MM.1S (cell line): ENCODE results near the gene CTSK.
"Not testable (repeated sequence)": the region's sequence is repeated elsewhere in the genome, so short reads cannot be mapped to it uniquely, and the experiment has no call there.

Experiments
- DNase-seq: peaks from one replicate; pipeline ENCODE4 v3.0.0-alpha.2; 2015
- H2AFZ ChIP-seq: fragments of 300-600 bp; sonication (generic); 2 replicates; pipeline ENCODE4 v1.6.0; 2016; ENCODE audit warnings: antibody characterized with exemption, low read length
- H3F3A ChIP-seq: fragments of 300-600 bp; sonication (generic); 2 replicates; pipeline ENCODE4 v1.6.1; 2016; ENCODE audit warnings: mild to moderate bottlenecking, antibody characterized with exemption, low read length, moderate library complexity, mixed read lengths; ENCODE audit not compliant: insufficient read depth
- H3K27ac ChIP-seq: fragments of 300-600 bp; sonication (generic); 2 replicates; pipeline ENCODE4 v1.5.1; 2016; ENCODE audit warnings: mild to moderate bottlenecking, low read length
- H3K27me3 ChIP-seq: fragments of 300-600 bp; sonication (generic); replicated peaks from 2 replicates; pipeline ENCODE4 v1.6.0; 2016; ENCODE audit warnings: low read length; ENCODE audit not compliant: insufficient read depth
- H3K36me3 ChIP-seq: fragments of 300-600 bp; sonication (generic); replicated peaks from 2 replicates; pipeline ENCODE4 v1.6.1; 2016; ENCODE audit warnings: mild to moderate bottlenecking, low read length, mixed read lengths; ENCODE audit not compliant: insufficient read depth
- H3K4me1 ChIP-seq: fragments of 300-600 bp; sonication (generic); 2 replicates; pipeline ENCODE4 v1.6.1; 2016; ENCODE audit warnings: low read length, mixed read lengths
- H3K4me2 ChIP-seq: fragments of 300-600 bp; sonication (generic); 2 replicates; pipeline ENCODE4 v1.6.0; 2016; ENCODE audit warnings: low read depth, low read length
- H3K4me3 ChIP-seq: fragments of 300-600 bp; sonication (generic); 2 replicates; pipeline ENCODE4 v1.5.1; 2016; ENCODE audit warnings: low read length, mixed read lengths
- H3K79me2 ChIP-seq: fragments of 300-600 bp; sonication (generic); 2 replicates; pipeline ENCODE4 v1.6.1; 2016; ENCODE audit warnings: mixed run types, low read length, mixed read lengths
- H3K9ac ChIP-seq: fragments of 300-600 bp; sonication (generic); 2 replicates; pipeline ENCODE4 v1.6.1; 2016; ENCODE audit warnings: low read length, mixed read lengths
- H3K9me2 ChIP-seq: fragments of 300-600 bp; sonication (generic); replicated peaks from 2 replicates; pipeline ENCODE4 v1.6.1; 2016; ENCODE audit warnings: mild to moderate bottlenecking, low read length, mixed read lengths; ENCODE audit not compliant: insufficient read depth
- H3K9me3 ChIP-seq: fragments of 300-600 bp; sonication (generic); replicated peaks from 2 replicates; pipeline ENCODE4 v1.6.1; 2016; ENCODE audit warnings: mild to moderate bottlenecking, low read length, mixed read lengths; ENCODE audit not compliant: insufficient read depth
- H4K20me1 ChIP-seq: fragments of 300-600 bp; sonication (generic); 2 replicates; pipeline ENCODE4 v1.6.1; 2016; ENCODE audit warnings: mild to moderate bottlenecking, low read length, moderate library complexity, mixed read lengths; ENCODE audit not compliant: insufficient read depth
- CTCF ChIP-seq: fragments of 300-600 bp; sonication (generic); IDR thresholded peaks from 2 replicates; pipeline ENCODE4 v1.5.1; 2016; ENCODE audit warnings: antibody characterized with exemption, low read length, mixed read lengths
- EZH2 ChIP-seq: fragments of 300-600 bp; sonication (generic); optimal IDR thresholded peaks from 2 replicates; pipeline ENCODE3; 2017; ENCODE audit warnings: low read depth, mild to moderate bottlenecking, antibody characterized with exemption, low read length, mixed read lengths
- EZH2phosphoT487 ChIP-seq: fragments of 300-600 bp; sonication (generic); IDR thresholded peaks from 2 replicates; pipeline ENCODE4 v1.6.1; 2018; ENCODE audit warnings: antibody characterized with exemption, low read length

The CTSK gene

GRCh38 chr1:150808121-150808520 is at the start of gene CTSK:
Gene CTSK, minus strand, starts transcription at chr1:150808260. Its CDS starts 1,455 bp downstream, at chr1:150806805.
- Histone ChIP-seq H2AFZ (no peak within 1 kb of the TSS), H3K9me2 (no peaks in the 10 kb centered on the region), H3K4me3 (no peak within 1 kb of the TSS), H3K79me2 (no peaks in the 10 kb centered on the region), H3F3A (no peaks in the 10 kb centered on the region), H3K36me3 (0 out of 2 replicates have a peak, but pooled peaks cover 5% of the 10 kb centered on the region), H4K20me1 (no peaks in the 10 kb centered on the region), H3K27ac (no peak within 1 kb of the TSS), H3K27me3 (no peaks in the 10 kb centered on the region), H3K9ac (no peak within 1 kb of the TSS), H3K4me1 (no peaks in the 10 kb centered on the region), H3K4me2 (no peak within 1 kb of the TSS), H3K9me3 (no peaks in the 10 kb centered on the region)
- DNase-seq, result no peak
- no peak for TF ChIP-seq EZH2phosphoT487
- TF ChIP-seq CTCF, result no peak
- TF ChIP-seq EZH2, result no peak

- not testable (repeated sequence) for H3F3A ChIP-seq, H3K4me1 ChIP-seq, H3K27me3 ChIP-seq, H3K27ac ChIP-seq, H2AFZ ChIP-seq, H3K79me2 ChIP-seq, H3K4me2 ChIP-seq, DNase-seq, H3K9ac ChIP-seq, H4K20me1 ChIP-seq, H3K9me3 ChIP-seq, H3K4me3 ChIP-seq, H3K9me2 ChIP-seq
- H3K36me3 ChIP-seq, result peaks cover 12% of the 10 kb centered on the region
Measured at GRCh38 chr1:150852734-150853133, 44.7 kb upstream of the CTSK start.

GRCh38 chr1:150850801-150851362 is 42.8 kb upstream of the CTSK start:
- H3K27ac ChIP-seq, H3K4me2 ChIP-seq, DNase-seq, H3K9me2 ChIP-seq, H3K9me3 ChIP-seq, H4K20me1 ChIP-seq, H3F3A ChIP-seq, H3K9ac ChIP-seq, H3K79me2 ChIP-seq, H3K36me3 ChIP-seq, H3K4me3 ChIP-seq, H3K4me1 ChIP-seq, H3K27me3 ChIP-seq, H2AFZ ChIP-seq: not testable (repeated sequence)

GRCh38 chr1:150846473-150847146 is 38.5 kb upstream of the CTSK start:
- Histone ChIP-seq H3K4me1 (peaks cover 9% of the 10 kb centered on the region), H3K9me2 (no peaks in the 10 kb centered on the region), H3F3A (no peaks in the 10 kb centered on the region), H3K9ac (no peak overlapping the region), H3K4me3 (no peak overlapping the region), H3K36me3 (no peaks in the 10 kb centered on the region), H3K9me3 (no peaks in the 10 kb centered on the region), H3K27ac (peak overlapping the region; percentile 24; the same call in 1 of the 2 replicates), H4K20me1 (no peaks in the 10 kb centered on the region), H3K79me2 (no peaks in the 10 kb centered on the region), H3K27me3 (no peaks in the 10 kb centered on the region), H3K4me2 (0 out of 2 replicates have a peak overlapping the region, but pooled peaks have one; percentile 4), H2AFZ (no peak overlapping the region)
- TF ChIP-seq EZH2phosphoT487 (no peak), CTCF (no peak), EZH2 (no peak)
- DNase-seq, result peak; percentile 16
